ENCODE data around the gene CORIN.

- TF ChIP-seq POLR2A (IDR thresholded peaks at IDR 0.05) (no peak), CTCF (IDR thresholded peaks at IDR 0.05) (no peak), EP300 (IDR thresholded peaks at IDR 0.05) (no peak)
These were observed 120.7 kb downstream of the CORIN start for GRCh38 chr4:47717188-47717587.
